GM19099 (cell line): Measurements from ENCODE around the gene TNNI3K.

ENCODE experiments used
- POLR2A ChIP-seq: IDR thresholded peaks from 3 replicates; pipeline ENCODE4 v1.6.1; 2011; ENCODE audit warnings: low read depth; ENCODE audit not compliant: insufficient read length; ENCODE audit errors: extremely low read depth

The TNNI3K gene

GRCh38 chr1:74247881-74248528, 12.8 kb downstream of the TNNI3K start:
- no peak for TF ChIP-seq POLR2A

GRCh38 chr1:74266001-74266400, 30.8 kb downstream of the TNNI3K start:
- TF ChIP-seq POLR2A: no peak

DNA sequence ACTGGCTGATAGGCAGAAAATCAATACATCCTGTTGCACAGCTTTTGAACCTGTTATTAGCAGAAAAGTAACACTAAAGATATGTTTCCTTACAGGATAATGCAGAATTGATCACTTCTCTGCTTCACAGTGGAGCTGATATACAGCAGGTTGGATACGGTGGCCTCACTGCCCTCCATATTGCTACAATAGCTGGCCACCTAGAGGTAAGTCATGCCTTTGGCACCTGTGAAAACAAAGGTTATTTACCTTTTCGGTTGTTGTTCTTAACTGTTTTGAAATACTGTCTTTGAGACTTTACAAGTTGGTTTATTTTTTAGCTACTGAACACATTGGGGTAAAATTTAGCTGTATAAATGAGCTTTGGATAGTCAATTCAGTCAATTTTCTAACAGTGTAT, 36.3 kb downstream of the TNNI3K start:
- TF ChIP-seq POLR2A: no peak

- no peak for TF ChIP-seq POLR2A
Observed at GRCh38 chr1:74280642-74281396, 45.6 kb downstream of the TNNI3K start.

DNA sequence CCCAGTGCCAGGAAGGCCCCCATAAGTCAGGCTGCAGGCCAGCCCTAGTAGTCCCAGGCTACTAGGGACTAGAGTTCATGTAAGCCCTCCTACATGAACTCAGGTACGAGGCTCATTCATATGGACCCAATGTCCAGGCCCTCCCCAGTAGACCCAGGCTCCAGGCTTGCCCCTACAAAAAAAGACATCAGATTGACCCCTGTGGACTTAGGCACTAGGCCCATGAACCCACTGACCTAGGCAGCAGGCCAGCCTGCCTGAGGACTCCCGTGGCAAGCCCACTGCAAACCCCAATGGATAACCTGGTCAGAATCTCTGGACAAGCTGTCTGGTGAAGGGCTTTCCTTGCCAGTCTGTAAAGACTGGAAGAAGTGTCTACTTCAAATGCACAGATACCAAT, 51.2 kb downstream of the TNNI3K start:
- no peak for TF ChIP-seq POLR2A

GRCh38 chr1:74314438-74314837, 79.3 kb downstream of the TNNI3K start:
- no peak for TF ChIP-seq POLR2A

DNA sequence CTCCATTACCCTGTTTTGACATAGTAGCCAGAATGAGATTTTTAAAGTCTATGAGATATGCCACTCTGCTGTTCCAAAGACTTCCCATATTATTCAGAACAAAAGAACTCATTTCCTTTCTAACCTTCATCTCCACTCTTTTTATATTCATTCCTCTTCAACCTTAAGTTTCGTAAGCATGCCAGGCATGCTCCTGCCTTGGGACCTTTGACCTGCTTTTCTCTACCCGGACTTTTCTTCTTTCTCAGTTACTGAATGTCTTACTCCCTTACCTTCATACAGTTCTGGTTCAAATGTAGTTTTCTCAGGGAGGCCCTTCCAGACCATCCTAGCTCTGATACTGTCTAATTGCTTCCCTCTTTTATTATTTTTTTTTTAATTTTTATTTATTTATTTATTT, 81.1 kb downstream of the TNNI3K start:
- TF ChIP-seq POLR2A: no peak

GRCh38 chr1:74317663-74318062, 82.5 kb downstream of the TNNI3K start:
- no peak for TF ChIP-seq POLR2A

DNA sequence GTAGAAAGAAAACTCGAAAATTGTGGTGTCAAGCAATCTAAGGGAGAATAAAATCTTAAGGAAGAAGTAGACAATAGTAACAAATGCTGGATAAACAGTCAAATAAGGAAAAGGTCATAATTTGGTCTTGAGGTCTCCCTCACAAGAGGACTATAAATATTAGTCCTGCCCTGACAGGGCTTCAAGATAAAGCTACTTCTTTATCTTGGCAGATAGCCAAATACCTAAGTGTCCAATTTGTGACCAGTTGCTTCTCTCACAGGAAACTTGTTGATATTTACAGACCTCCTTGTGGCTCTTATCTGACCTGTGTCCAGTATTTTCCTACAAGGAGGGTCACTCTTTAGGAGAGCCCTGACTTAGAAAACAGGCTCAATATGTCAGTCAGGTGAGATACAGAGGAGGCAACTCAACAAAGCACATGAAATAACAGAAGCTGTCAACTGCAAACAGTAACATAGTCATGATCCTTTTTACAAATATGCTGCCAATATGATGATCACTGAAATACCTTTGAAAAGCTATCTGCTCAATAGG, 88.8 kb downstream of the TNNI3K start:
- TF ChIP-seq POLR2A: no peak

DNA sequence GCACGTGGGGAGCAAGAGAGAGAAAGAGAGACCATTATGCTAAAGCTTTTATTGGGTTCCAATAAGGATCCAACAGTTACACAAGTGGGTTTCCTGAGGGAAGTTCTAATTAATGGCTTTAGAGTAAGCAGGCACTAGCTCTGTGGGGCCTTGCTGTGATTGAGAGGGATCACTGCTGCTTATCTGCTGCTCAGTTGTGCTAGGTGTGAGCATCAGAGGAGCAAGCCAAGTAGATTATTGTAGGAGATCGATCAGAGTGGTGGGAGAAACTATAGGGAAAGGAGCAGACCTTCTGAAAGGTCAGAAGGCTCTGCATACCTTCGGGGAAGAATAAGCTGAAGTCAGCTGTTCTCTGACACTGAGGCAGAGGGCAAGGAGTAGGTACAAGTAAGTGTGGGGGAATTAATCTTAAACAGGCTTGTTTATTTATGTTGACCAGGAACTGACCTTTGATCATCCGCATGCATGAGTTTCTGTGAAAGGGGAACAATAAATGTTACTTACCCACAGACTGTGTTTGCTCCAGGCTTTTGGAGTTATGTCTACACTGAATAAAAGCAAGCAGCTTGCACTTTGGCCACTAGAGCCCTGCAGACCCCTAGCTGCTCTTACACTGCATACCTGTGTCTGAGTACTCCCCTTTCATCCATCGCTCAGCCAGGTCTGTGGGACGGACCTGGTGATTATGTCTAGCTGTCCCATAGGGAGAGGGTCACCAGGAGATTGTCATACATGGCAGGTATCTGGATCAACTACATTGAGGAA, 89.7 kb downstream of the TNNI3K start:
- TF ChIP-seq POLR2A: no peak

DNA sequence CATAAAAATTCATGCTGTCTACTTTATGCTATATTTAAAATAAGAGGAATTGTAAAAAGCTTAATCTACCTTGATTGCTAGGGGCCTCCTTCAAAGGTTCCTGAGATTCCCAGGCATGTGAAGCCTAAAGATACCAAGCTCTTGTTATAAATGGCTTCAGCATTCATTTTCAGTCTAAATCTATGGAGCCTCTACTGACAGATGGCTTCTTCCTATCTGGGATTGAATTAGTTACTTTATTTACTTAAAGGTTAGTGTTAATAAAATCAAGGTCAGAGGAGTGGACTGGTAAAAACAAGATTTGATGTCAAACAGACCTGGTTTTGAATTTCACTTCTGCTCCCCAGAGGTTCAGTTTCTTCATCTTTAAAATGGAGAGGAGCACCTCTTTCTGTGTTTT, 93.7 kb downstream of the TNNI3K start:
- no peak for TF ChIP-seq POLR2A

GRCh38 chr1:74333244-74333643, 98.1 kb downstream of the TNNI3K start:
- no peak for TF ChIP-seq POLR2A

DNA sequence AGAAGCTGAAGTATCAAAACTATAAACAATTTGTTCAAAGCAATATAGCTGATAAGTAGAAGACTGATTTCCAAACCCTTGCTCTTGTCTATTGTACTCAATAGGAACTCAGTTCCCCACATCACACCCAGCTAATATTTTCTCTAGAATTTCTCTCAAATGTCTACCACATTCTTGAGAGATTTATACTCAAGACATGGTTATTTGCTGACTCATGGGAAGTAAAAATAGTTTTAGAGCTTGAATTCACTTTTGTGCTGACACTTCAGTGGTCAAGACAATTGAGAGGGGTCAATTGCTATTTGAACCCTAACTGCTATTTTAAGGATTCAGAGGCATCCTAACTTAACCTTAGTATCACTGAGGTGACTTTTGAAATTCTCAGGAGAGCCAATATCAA, 99.0 kb downstream of the TNNI3K start:
- TF ChIP-seq POLR2A: no peak

DNA sequence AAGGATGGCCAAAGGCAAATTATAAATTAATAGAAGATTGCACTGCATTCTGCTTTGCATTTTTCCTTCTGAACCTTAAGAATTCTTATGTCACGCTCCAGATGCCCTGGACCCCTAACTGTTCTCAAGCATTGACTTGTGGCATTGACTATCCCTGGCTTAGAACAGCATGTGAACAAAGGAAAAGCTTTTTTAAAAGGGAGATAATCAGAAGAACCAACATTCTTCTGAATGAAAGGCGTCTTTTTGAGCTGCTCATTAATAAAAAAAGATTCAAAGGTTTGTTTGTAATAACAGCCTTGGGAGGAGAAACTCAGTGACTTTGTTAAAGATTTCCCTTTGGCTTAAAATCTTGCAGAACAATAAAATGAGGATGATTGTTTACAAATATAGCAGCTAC, 105.5 kb downstream of the TNNI3K start:
- TF ChIP-seq POLR2A: no peak

GRCh38 chr1:74341702-74342339, 106.6 kb downstream of the TNNI3K start:
- TF ChIP-seq POLR2A: no peak
